ENCODE measurements around the gene KCTD18.

KCTD18 gene

DNA sequence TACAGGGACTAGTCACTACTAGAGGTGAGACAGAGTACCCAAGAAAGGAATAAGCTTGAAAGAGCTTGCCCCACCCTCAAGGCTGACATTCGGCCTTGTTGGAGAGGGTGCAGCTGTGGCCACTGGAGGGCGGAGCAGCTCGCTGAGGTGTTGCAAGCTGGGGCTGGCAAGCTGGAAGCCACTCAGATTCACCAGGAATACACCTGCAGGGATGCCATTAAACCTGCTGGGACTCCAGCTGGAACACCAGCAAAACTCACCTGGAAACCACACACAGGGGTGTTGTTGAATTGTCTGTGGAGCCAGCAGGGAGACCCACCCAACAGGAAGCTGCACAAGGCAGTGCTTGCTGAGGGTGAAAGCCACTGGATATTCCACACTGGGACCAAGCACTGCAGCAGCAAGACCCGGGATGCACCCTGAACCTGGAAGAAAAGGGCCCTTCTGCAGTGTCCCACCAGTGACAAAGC lies 26.1 kb downstream of the KCTD18 start:
- DNase-seq (ENCODE audit: low read depth, low spot score), result no peak
- POLR2A ChIA-PET, result no interaction called here
- TF ChIP-seq, protein P1, sequence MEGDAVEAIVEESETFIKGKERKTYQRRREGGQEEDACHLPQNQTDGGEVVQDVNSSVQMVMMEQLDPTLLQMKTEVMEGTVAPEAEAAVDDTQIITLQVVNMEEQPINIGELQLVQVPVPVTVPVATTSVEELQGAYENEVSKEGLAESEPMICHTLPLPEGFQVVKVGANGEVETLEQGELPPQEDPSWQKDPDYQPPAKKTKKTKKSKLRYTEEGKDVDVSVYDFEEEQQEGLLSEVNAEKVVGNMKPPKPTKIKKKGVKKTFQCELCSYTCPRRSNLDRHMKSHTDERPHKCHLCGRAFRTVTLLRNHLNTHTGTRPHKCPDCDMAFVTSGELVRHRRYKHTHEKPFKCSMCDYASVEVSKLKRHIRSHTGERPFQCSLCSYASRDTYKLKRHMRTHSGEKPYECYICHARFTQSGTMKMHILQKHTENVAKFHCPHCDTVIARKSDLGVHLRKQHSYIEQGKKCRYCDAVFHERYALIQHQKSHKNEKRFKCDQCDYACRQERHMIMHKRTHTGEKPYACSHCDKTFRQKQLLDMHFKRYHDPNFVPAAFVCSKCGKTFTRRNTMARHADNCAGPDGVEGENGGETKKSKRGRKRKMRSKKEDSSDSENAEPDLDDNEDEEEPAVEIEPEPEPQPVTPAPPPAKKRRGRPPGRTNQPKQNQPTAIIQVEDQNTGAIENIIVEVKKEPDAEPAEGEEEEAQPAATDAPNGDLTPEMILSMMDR (IDR thresholded peaks at IDR 0.05; ENCODE audit: insufficient read depth, low read length, missing control alignments), result peak; percentile 49
- H3K4me3 ChIP-seq (ENCODE audit: low read depth, low read length), result no peak overlapping the region
- CTCF ChIA-PET, result interaction anchor here (0.9 to 13.6 kb wide), 15 partner anchors 10 to 513 kb away, joined by 3 to 242 read pairs (median 5); partner anchors contain the start of gene KCTD18

DNA sequence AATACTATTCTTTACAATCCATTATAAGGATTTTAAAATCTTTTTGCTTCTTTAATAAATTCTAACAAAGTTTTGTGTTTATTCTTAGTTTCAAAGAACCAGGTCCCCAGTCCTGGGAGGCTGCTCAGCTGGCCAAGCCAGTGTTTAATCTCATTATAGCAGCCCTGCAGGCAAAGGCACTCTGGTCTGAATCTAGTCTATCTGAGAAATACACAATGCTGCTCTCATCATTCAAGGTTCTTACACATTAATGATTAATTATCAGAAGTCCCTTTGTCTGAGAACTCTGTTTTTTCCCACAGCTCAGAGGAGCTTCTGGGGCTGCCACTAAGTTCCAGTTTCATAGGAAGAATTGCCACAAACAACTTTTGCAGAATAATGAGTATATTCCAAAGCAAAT lies 27.7 kb downstream of the KCTD18 start:
- ChIA-PET POLR2A (no interaction called here), CTCF (interaction anchor here (1.0 to 13.6 kb wide), 30 partner anchors 9 to 511 kb away, joined by 3 to 242 read pairs (median 6); partner anchors contain the start of genes KCTD18 and SPATS2L)
- H3K4me3 ChIP-seq (ENCODE audit: low read depth, low read length), result no peak overlapping the region
- DNase-seq (ENCODE audit: low read depth, low spot score), result no peak
- TF ChIP-seq, protein P1 (IDR thresholded peaks at IDR 0.05; ENCODE audit: insufficient read depth, low read length, missing control alignments), result no peak

DNA sequence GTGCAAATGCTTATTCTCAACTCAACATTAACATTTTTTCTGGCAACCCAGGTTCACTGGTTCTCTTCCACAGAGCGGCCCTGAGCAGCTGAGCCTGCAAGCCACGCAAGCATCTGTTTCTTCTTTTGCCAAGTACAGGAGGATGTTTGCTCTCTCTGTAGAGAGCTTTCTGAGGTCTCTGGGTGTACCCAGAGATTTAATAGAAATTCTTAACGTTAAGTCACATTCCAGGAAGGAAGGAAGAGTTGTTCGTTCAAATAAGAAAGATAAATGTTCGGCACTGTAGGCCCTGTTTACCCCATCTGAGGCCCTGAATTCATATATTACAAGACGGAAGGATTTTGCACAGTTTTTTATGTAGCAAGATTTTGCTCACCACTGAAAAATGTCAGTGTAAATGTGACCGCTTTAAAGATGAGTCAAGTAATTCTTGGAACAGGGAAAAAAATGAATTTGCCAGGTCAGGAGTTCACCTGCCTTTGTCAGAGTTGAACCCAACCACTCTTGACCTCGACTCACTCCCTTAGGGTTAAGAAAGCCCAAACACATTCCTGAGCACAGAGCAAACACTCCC lies 30.1 kb downstream of the KCTD18 start:
- POLR2A ChIA-PET, result interaction anchor here (0.5 kb wide), 1 partner anchor 153 kb away, joined by 4 read pairs; no protein-coding TSS in a partner anchor
- H3K4me3 ChIP-seq (ENCODE audit: low read depth, low read length), result no peak overlapping the region
- CTCF ChIA-PET, result interaction anchor here (0.8 to 13.6 kb wide), 9 partner anchors 8 to 503 kb away, joined by 3 to 242 read pairs (median 7); partner anchors contain the start of gene SPATS2L
- DNase-seq (ENCODE audit: low read depth, low spot score), result peak; percentile 50
- TF ChIP-seq, protein P1 (IDR thresholded peaks at IDR 0.05; ENCODE audit: insufficient read depth, low read length, missing control alignments), result no peak

DNA sequence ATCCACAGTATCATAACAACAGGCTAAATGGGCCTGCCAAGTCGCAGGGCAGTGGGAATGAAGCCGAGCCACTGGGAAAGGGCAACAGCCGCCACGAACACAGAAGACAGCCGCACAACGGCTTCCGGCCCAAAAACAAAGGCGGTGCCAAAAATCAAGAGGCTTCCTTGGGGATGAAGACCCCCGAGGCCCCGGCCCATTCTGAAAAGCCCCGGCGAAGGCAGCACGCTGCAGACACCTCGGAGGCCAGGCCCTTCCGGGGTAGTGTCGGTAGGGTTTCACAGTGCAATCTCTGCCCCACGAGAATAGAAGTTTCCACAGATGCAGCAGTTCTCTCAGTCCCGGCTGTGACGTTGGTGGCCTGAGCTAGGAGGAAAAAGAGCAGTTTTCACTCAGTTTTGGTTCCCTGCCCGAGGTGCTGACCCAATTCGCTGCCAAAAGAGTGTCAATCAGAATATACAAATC lies 32.2 kb downstream of the KCTD18 start:
- H3K4me3 ChIP-seq (ENCODE audit: low read depth, low read length), result no peak overlapping the region
- TF ChIP-seq, protein P1 (IDR thresholded peaks at IDR 0.05; ENCODE audit: insufficient read depth, low read length, missing control alignments), result no peak
- DNase-seq (ENCODE audit: low read depth, low spot score), result no peak
- POLR2A ChIA-PET, result no interaction called here
- CTCF ChIA-PET, result interaction anchor here (0.7 to 13.6 kb wide), 4 partner anchors 16 to 501 kb away, joined by 3 to 242 read pairs (median 56); no protein-coding TSS in a partner anchor

DNA sequence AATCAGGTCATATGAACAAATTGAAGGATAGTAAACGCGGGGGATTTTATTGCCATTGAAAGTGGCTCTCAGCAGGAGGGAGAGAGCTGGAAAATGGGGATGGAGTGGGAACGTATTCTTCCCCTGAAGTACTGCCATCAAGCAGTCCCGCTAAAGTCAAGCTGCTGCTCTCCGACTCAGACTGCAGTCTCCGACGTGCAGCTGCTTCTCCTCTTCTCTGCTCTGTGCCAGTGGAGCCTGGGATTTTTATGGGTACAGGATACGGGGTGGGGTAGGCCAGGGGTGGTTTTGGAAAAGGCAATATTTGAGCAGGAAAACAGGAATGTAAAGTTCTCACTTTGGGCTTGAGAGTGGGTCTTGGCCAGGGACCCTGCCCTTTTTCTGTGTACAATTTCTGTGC lies 33.0 kb downstream of the KCTD18 start:
- H3K4me3 ChIP-seq (ENCODE audit: low read depth, low read length), result no peak overlapping the region
- ChIA-PET POLR2A (no interaction called here), CTCF (interaction anchor here (0.9 to 13.6 kb wide), 4 partner anchors 11 to 507 kb away, joined by 4 to 242 read pairs (median 4); no protein-coding TSS in a partner anchor)
- TF ChIP-seq, protein P1 (IDR thresholded peaks at IDR 0.05; ENCODE audit: insufficient read depth, low read length, missing control alignments), result no peak
- no peak for DNase-seq (ENCODE audit: low read depth, low spot score)

DNA sequence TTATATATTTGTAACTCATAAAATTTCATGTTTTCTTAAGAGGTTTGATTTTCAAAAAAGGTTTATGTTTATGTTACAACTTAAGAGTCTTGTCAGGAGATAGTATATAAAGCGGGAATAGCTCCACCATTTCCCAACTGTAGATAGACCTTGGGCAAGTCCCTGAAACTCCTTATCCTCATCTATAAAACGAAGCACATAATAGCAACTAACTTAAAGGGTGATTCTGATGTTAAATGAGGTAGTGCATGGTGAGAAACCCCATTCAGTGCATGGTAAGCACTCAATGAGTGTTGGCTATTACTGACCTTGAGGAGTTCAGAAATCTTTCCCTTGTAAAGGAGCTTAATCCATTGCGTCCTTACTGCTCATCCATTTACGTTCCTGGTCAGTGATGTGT lies 34.1 kb downstream of the KCTD18 start:
- CTCF ChIA-PET, result interaction anchor here (0.9 to 13.6 kb wide), 4 partner anchors 10 to 506 kb away, joined by 4 to 242 read pairs (median 4); no protein-coding TSS in a partner anchor
- TF ChIP-seq, protein P1 (IDR thresholded peaks at IDR 0.05; ENCODE audit: insufficient read depth, low read length, missing control alignments), result no peak
- POLR2A ChIA-PET, result no interaction called here

More for the DNA sequence above, 34.1 kb downstream of the KCTD18 start:
- H3K4me3 ChIP-seq (ENCODE audit: low read depth, low read length), result no peak overlapping the region
- DNase-seq (ENCODE audit: low read depth, low spot score), result no peak
